H9 (cell line): ENCODE data around the gene PSTK. TPM values are rescaled to one million over a fixed set of nuclear protein-coding genes. Genes with fewer than 3 reads are reported as not detected.

Source experiments
- DNase-seq: peaks from one replicate; pipeline ENCODE4 v3.0.0-alpha.2; 2017
- H2AFZ ChIP-seq: one replicate; pipeline ENCODE4 v1.6.1; 2013; ENCODE audit warnings: mild to moderate bottlenecking, low read length, control low read depth, moderate library complexity
- H2AK5ac ChIP-seq: 2 replicates; pipeline ENCODE4 v1.6.1; 2013; ENCODE audit warnings: low read length, control low read depth, mixed read lengths; ENCODE audit not compliant: insufficient read length
- H2BK120ac ChIP-seq: one replicate; pipeline ENCODE4 v1.6.1; 2013; ENCODE audit warnings: low read depth, mild to moderate bottlenecking, low read length, control low read depth, inconsistent platforms; ENCODE audit not compliant: poor library complexity, severe bottlenecking
- H2BK12ac ChIP-seq: 2 replicates; pipeline ENCODE4 v1.6.1; 2013; ENCODE audit warnings: low read length, control low read depth, mixed read lengths, low read depth; ENCODE audit not compliant: insufficient read length
- H2BK15ac ChIP-seq: 2 replicates; pipeline ENCODE4 v1.6.1; 2013; ENCODE audit warnings: low read depth, low read length, control low read depth
- H2BK20ac ChIP-seq: one replicate; pipeline ENCODE4 v1.6.1; 2013; ENCODE audit warnings: low read depth, mild to moderate bottlenecking, low read length, control low read depth, inconsistent platforms; ENCODE audit not compliant: poor library complexity, severe bottlenecking
- H2BK5ac ChIP-seq: 2 replicates; pipeline ENCODE4 v1.6.1; 2013; ENCODE audit warnings: low read length, control low read depth, mixed read lengths; ENCODE audit not compliant: insufficient read length
- H3K14ac ChIP-seq: 2 replicates; pipeline ENCODE4 v1.6.1; 2013; ENCODE audit warnings: low read length, control low read depth; ENCODE audit not compliant: insufficient read depth
- H3K18ac ChIP-seq: 2 replicates; pipeline ENCODE4 v1.6.1; 2013; ENCODE audit warnings: low read depth, mild to moderate bottlenecking, mixed read lengths, low read length, control low read depth; ENCODE audit not compliant: insufficient read length
- H3K23ac ChIP-seq: 2 replicates; pipeline ENCODE4 v1.6.1; 2013; ENCODE audit warnings: low read length, control low read depth, mixed read lengths, low read depth; ENCODE audit not compliant: insufficient read length
- H3K23me2 ChIP-seq: 2 replicates; pipeline ENCODE4 v1.6.1; 2013; ENCODE audit warnings: low read depth, mild to moderate bottlenecking, mixed read lengths, low read length, control low read depth; ENCODE audit not compliant: insufficient read length, poor library complexity, severe bottlenecking
- H3K27ac ChIP-seq: 2 replicates; pipeline ENCODE4 v1.5.1; 2013; ENCODE audit warnings: low read length, control low read depth, mixed read lengths, low read depth; ENCODE audit not compliant: insufficient read length
- H3K27me3 ChIP-seq: 2 replicates; pipeline ENCODE4 v1.6.1; 2013; ENCODE audit warnings: low read length, control low read depth, inconsistent platforms; ENCODE audit not compliant: insufficient read depth
- H3K4ac ChIP-seq: 2 replicates; pipeline ENCODE4 v1.6.1; 2013; ENCODE audit warnings: low read depth, mild to moderate bottlenecking, control low read depth, inconsistent platforms, low read length, moderate library complexity
- H3K4me1 ChIP-seq: 2 replicates; pipeline ENCODE4 v1.6.1; 2013; ENCODE audit warnings: low read length, control low read depth, inconsistent platforms; ENCODE audit not compliant: insufficient read depth
- H3K4me2 ChIP-seq: 2 replicates; pipeline ENCODE4 v1.6.1; 2013; ENCODE audit warnings: low read length, control low read depth, mixed read lengths; ENCODE audit not compliant: insufficient read length, insufficient read depth
- H3K56ac ChIP-seq: 2 replicates; pipeline ENCODE4 v1.6.1; 2013; ENCODE audit warnings: low read depth, mild to moderate bottlenecking, mixed read lengths, low read length, control low read depth; ENCODE audit not compliant: insufficient read length
- H3K79me1 ChIP-seq: 2 replicates; pipeline ENCODE4 v1.6.1; 2013; ENCODE audit warnings: low read depth, mild to moderate bottlenecking, moderate library complexity, low read length, control low read depth, inconsistent platforms; ENCODE audit not compliant: insufficient read depth, poor library complexity, severe bottlenecking
- H3K79me2 ChIP-seq: 2 replicates; pipeline ENCODE4 v1.6.1; 2013; ENCODE audit warnings: low read length, control low read depth, inconsistent platforms; ENCODE audit not compliant: insufficient read depth
- H3K9ac ChIP-seq: 2 replicates; pipeline ENCODE4 v1.6.1; 2013; ENCODE audit warnings: low read length, control low read depth, mixed read lengths; ENCODE audit not compliant: insufficient read length; ENCODE audit errors: extremely low read depth
- H3K9me3 ChIP-seq: one replicate; pipeline ENCODE4 v1.6.1; 2013; ENCODE audit warnings: low read depth, low read length, inconsistent platforms; ENCODE audit not compliant: control insufficient read depth
- H3T11ph ChIP-seq: one replicate; pipeline ENCODE4 v1.6.1; 2013; ENCODE audit warnings: mild to moderate bottlenecking, low read length, control low read depth, inconsistent platforms
- H4K20me1 ChIP-seq: one replicate; pipeline ENCODE4 v1.6.1; 2013; ENCODE audit not compliant: control insufficient read depth, insufficient read length, insufficient read depth
- H4K5ac ChIP-seq: 2 replicates; pipeline ENCODE4 v1.6.1; 2013; ENCODE audit warnings: low read depth, mild to moderate bottlenecking, mixed read lengths, low read length, control low read depth; ENCODE audit not compliant: insufficient read length
- H4K8ac ChIP-seq: replicated peaks from 2 replicates; pipeline ENCODE4 v1.6.1; 2013; ENCODE audit warnings: low read length, control low read depth, mixed read lengths, low read depth; ENCODE audit not compliant: insufficient read length
- H4K91ac ChIP-seq: 2 replicates; pipeline ENCODE4 v1.6.1; 2013; ENCODE audit warnings: low read depth, mild to moderate bottlenecking, moderate library complexity, mixed read lengths, low read length, control low read depth; ENCODE audit not compliant: insufficient read length
- H3K27ac Mint-ChIP-seq, 3 experiments: 2 replicates in 2 of 3; 3 replicates in 1 of 3; pipeline ENCODE4 v1.8.0; 2020 to 2021; ENCODE audit warnings: mixed read lengths in 3 of 3, mild to moderate bottlenecking in 1 of 3, moderate library complexity in 1 of 3
- H3K27me3 Mint-ChIP-seq: 2 replicates; pipeline ENCODE4 v1.8.0; 2021; ENCODE audit warnings: low read depth, mild to moderate bottlenecking, moderate library complexity, mixed read lengths
- H3K36me3 Mint-ChIP-seq, 3 experiments: 2 replicates in 2 of 3; 3 replicates in 1 of 3; pipeline ENCODE4 v1.8.0; 2020 to 2021; ENCODE audit warnings: low read depth in 3 of 3, mixed read lengths in 3 of 3; ENCODE audit not compliant: insufficient read depth in 1 of 3
- H3K4me1 Mint-ChIP-seq, 2 experiments: 2 replicates each; pipeline ENCODE4 v1.8.0; 2020; ENCODE audit warnings: mixed read lengths in 2 of 2
- H3K4me3 Mint-ChIP-seq, 2 experiments: 2 replicates in 1 of 2; 3 replicates in 1 of 2; pipeline ENCODE4 v1.8.0; 2020 to 2021; ENCODE audit warnings: mild to moderate bottlenecking in 2 of 2, mixed read lengths in 2 of 2, moderate library complexity in 1 of 2
- H3K9me3 Mint-ChIP-seq, 2 experiments: 2 replicates in 1 of 2; 3 replicates in 1 of 2; pipeline ENCODE4 v1.8.0; 2020; ENCODE audit warnings: mild to moderate bottlenecking in 2 of 2, mixed read lengths in 2 of 2, moderate library complexity in 1 of 2
- CTCF ChIP-seq: fragments of 200-600 bp; sonication (generic); conservative IDR thresholded peaks from 3 replicates; pipeline ENCODE4 v1.8.0; 2021; ENCODE audit warnings: antibody characterized with exemption, mild to moderate bottlenecking
- WGBS: extraction: QIAGEN DNeasy Blood & Tissue Kit; methylation state at CpG from one replicate; pipeline ENCODE4 v1.1.7; 2013; ENCODE audit warnings: missing lambda C conversion rate, low lambda C conversion rate, mixed read lengths; ENCODE audit not compliant: insufficient read length; ENCODE audit errors: extremely low coverage; 5-methylcytosine and 5-hydroxymethylcytosine counted together
- total RNA-seq: library from RNA; stranded (reverse); gene quantifications from 2 replicates; pipeline ENCODE4 v1.2.1, GENCODE V29; 2021

The PSTK gene
- total RNA-seq, 1 experiment from 2014 or later = 8.0 TPM

GRCh38 chr10:123008355-123009104, 28.3 kb downstream of the PSTK start, which contains the start of the genes ACADSB and IKZF5:
Gene ACADSB, plus strand, starts transcription at chr10:123009006. Its CDS starts 24 bp downstream, at chr10:123009030.
Gene IKZF5, minus strand, starts transcription at chr10:123008795. Its CDS starts 10,170 bp downstream, at chr10:122998625.
- no CpG with 5 or more reads among the region's 68 CpGs for WGBS
- peak within 1 kb of the TSS; percentile 64 for H3K4me2 ChIP-seq
- Mint-ChIP-seq H3K27ac (peak within 1 kb of the TSS; percentile 97 to 99 (median 99)), H3K36me3 (peaks cover 15 to 24% (median 16%) of the 10 kb centered on the region in 3 experiments; a peak in 6 of 7 replicates), H3K27me3 (peaks cover 28% of the 10 kb centered on the region), H3K9me3 (peaks cover 0 to 3% of the 10 kb centered on the region in 2 experiments; a peak in 2 of 5 replicates), H3K4me3 (peak within 1 kb of the TSS; percentile 96 to 100), H3K4me1 (peaks cover 29 to 31% of the 10 kb centered on the region in 2 experiments)
- H3K56ac ChIP-seq = no peak within 1 kb of the TSS
- no peaks in the 10 kb centered on the region for H3K79me1 ChIP-seq
- no peak within 1 kb of the TSS for H3K23ac ChIP-seq
- no peaks in the 10 kb centered on the region for H4K20me1 ChIP-seq
- H2BK5ac ChIP-seq = no peak within 1 kb of the TSS
- peak within 1 kb of the TSS; percentile 83; the same call in 1 of the 2 replicates for H3K14ac ChIP-seq
- no peak within 1 kb of the TSS for H4K91ac ChIP-seq
- no peak within 1 kb of the TSS for H2BK120ac ChIP-seq
- peaks cover 3% of the 10 kb centered on the region; the same call in 1 of the 2 replicates for H3K79me2 ChIP-seq
- no peak within 1 kb of the TSS for H2AFZ ChIP-seq
- no peak within 1 kb of the TSS for H2AK5ac ChIP-seq
- H2BK15ac ChIP-seq = no peak within 1 kb of the TSS
- H2BK12ac ChIP-seq = no peak within 1 kb of the TSS
- no peak within 1 kb of the TSS for H4K5ac ChIP-seq
- no peak within 1 kb of the TSS for H3K4ac ChIP-seq
- no peak within 1 kb of the TSS for H4K8ac ChIP-seq
- no peaks in the 10 kb centered on the region for H3K9me3 ChIP-seq
- TF ChIP-seq CTCF = no peak
- no peak within 1 kb of the TSS for H2BK20ac ChIP-seq
- H3K4me1 ChIP-seq = 0 out of 2 replicates have a peak, but pooled peaks cover 2% of the 10 kb centered on the region
- peaks cover 16% of the 10 kb centered on the region; the same call in 1 of the 2 replicates for H3K27me3 ChIP-seq
- no peak within 1 kb of the TSS for H3T11ph ChIP-seq
- DNase-seq = peak; percentile 96
- H3K27ac ChIP-seq = no peak within 1 kb of the TSS
- peaks cover 18% of the 10 kb centered on the region for H3K23me2 ChIP-seq
- H3K9ac ChIP-seq = peak within 1 kb of the TSS; percentile 88
- H3K18ac ChIP-seq = peak within 1 kb of the TSS; percentile 79
